ENCODE data around the gene RETSAT. TPM values are rescaled to one million over a fixed set of nuclear protein-coding genes. Genes with fewer than 3 reads are reported as not detected.
"Not testable (repeated sequence)": the region's sequence is repeated elsewhere in the genome, so short reads cannot be mapped to it uniquely, and the experiment has no call there.

The RETSAT gene
- total RNA-seq, 1 donor from 2014 or later: 38.2 TPM

DNA sequence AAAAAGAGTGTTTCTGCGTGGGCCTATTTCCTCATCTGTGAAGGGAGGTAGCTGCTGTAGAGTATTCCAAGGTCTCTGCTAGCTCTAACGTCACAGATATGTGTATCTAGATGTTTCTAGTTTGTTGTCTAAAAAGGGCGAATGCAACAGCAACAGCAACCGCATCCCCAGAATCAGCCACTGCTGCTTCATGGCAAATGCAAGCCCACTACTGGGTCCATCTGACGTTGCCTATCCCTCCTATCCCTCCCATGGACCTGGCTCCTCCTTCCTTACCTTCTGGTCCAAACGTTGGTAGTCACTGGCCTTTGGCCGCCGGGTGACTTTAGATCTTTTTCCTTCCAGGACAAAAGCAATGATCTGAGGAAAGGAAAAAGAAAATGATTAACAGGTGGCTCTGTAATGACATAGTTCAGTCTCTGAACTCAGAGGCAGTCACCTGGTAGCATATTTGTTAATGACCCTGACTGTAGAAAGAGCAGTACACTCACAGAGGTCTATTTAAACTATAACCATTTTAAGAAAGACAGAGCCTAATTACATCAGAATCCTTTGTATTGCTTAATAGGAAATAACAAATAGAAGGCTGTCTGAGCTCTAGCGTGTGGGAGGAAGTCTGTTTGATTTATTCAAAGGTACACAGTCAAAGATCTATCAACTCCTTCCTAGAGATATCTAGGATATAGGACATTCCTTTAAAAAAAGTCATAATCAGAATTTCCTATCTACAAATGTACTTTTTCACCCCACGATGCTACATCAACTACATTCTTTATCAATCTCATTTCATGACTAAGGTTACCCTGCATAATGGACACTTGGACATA, 29.5 kb downstream of the RETSAT start:
- H3K36me3 ChIP-seq (ENCODE audit: insufficient read depth, low read length): peaks cover 43% of the 10 kb centered on the region
- no peak overlapping the region for H2AFZ ChIP-seq (ENCODE audit: low read depth, low read length)
- H3K9me3 ChIP-seq (ENCODE audit: insufficient read depth, low read depth, low read length): no peaks in the 10 kb centered on the region
- H3K27ac ChIP-seq (ENCODE audit: low read depth, low read length): no peak overlapping the region
- no peaks in the 10 kb centered on the region for H3K27me3 Mint-ChIP-seq (ENCODE audit: low read depth, unreplicated experiment)
- FAIRE-seq (no peak), DNase-seq (ENCODE audit: low read depth) (no peak)
- H3K4me1 Mint-ChIP-seq (ENCODE audit: low read depth, unreplicated experiment): peaks cover 25% of the 10 kb centered on the region
- peaks cover 71% of the 10 kb centered on the region for H4K20me1 ChIP-seq (ENCODE audit: insufficient read depth, low read length)
- H3K4me2 ChIP-seq (ENCODE audit: low read length): peak overlapping the region; percentile 89
- H3K4me3 Mint-ChIP-seq (ENCODE audit: unreplicated experiment): peak overlapping the region; percentile 99
- peaks cover 28% of the 10 kb centered on the region for H3K36me3 Mint-ChIP-seq (ENCODE audit: low read depth, unreplicated experiment)
- peak overlapping the region; percentile 97 for H3K9ac ChIP-seq (ENCODE audit: low read length)
- no peak overlapping the region for H3K27ac Mint-ChIP-seq (ENCODE audit: unreplicated experiment)
- peaks cover 11% of the 10 kb centered on the region for H3K4me1 ChIP-seq (ENCODE audit: insufficient read depth, low read length)
- no peaks in the 10 kb centered on the region for H3K9me3 Mint-ChIP-seq (ENCODE audit: unreplicated experiment)
- peaks cover 73% of the 10 kb centered on the region for H3K79me2 ChIP-seq (ENCODE audit: insufficient read depth, low read length)
- H3K4me3 ChIP-seq (ENCODE audit: insufficient read depth, low read depth, low read length): peak overlapping the region; percentile 75
- H3K27me3 ChIP-seq (ENCODE audit: insufficient read depth, low read length): no peaks in the 10 kb centered on the region
- no peak for TF ChIP-seq EZH2 (IDR thresholded peaks at IDR 0.05; ENCODE audit: insufficient read depth, low read length)
- TF ChIP-seq, protein P1, sequence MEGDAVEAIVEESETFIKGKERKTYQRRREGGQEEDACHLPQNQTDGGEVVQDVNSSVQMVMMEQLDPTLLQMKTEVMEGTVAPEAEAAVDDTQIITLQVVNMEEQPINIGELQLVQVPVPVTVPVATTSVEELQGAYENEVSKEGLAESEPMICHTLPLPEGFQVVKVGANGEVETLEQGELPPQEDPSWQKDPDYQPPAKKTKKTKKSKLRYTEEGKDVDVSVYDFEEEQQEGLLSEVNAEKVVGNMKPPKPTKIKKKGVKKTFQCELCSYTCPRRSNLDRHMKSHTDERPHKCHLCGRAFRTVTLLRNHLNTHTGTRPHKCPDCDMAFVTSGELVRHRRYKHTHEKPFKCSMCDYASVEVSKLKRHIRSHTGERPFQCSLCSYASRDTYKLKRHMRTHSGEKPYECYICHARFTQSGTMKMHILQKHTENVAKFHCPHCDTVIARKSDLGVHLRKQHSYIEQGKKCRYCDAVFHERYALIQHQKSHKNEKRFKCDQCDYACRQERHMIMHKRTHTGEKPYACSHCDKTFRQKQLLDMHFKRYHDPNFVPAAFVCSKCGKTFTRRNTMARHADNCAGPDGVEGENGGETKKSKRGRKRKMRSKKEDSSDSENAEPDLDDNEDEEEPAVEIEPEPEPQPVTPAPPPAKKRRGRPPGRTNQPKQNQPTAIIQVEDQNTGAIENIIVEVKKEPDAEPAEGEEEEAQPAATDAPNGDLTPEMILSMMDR (IDR thresholded peaks at IDR 0.05; ENCODE audit: insufficient read depth, low read depth, low read length): no peak

DNA sequence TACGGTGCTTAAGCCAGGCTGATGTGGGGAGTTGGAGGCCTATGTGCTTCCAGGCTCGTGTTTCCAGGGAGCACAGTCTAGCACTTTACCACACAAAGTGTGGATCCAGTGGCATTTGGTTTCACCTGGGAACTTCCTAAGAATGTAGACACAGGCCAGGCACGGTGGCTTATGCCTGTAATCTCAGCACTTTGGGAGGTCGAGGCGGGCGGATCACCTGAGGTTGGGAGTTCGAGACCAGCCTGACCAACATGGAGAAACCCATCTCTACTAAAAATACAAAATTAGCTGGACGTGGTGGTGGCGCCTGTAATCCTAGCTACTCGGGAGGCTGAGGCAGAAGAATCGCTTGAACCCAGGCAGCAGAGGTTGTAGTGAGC, 30.4 kb downstream of the RETSAT start:
- Mint-ChIP-seq H3K4me1 (ENCODE audit: low read depth, unreplicated experiment) (peaks cover 26% of the 10 kb centered on the region), H3K36me3 (ENCODE audit: low read depth, unreplicated experiment) (peaks cover 31% of the 10 kb centered on the region), H3K4me3 (ENCODE audit: unreplicated experiment) (peak overlapping the region; percentile 40)
- Histone ChIP-seq H3K36me3 (ENCODE audit: insufficient read depth, low read length) (peaks cover 45% of the 10 kb centered on the region), H3K79me2 (ENCODE audit: insufficient read depth, low read length) (peaks cover 79% of the 10 kb centered on the region), H4K20me1 (ENCODE audit: insufficient read depth, low read length) (peaks cover 78% of the 10 kb centered on the region), H3K4me1 (ENCODE audit: insufficient read depth, low read length) (peaks cover 11% of the 10 kb centered on the region)
- not testable (repeated sequence) for H3K9me3 ChIP-seq (ENCODE audit: insufficient read depth, low read depth, low read length); H3K27me3 Mint-ChIP-seq (ENCODE audit: low read depth, unreplicated experiment); H3K9ac ChIP-seq (ENCODE audit: low read length); H3K4me2 ChIP-seq (ENCODE audit: low read length); H3K4me3 ChIP-seq (ENCODE audit: insufficient read depth, low read depth, low read length); H3K27ac Mint-ChIP-seq (ENCODE audit: unreplicated experiment); FAIRE-seq; H3K27ac ChIP-seq (ENCODE audit: low read depth, low read length); H3K9me3 Mint-ChIP-seq (ENCODE audit: unreplicated experiment); H2AFZ ChIP-seq (ENCODE audit: low read depth, low read length); H3K27me3 ChIP-seq (ENCODE audit: insufficient read depth, low read length); DNase-seq (ENCODE audit: low read depth)

DNA sequence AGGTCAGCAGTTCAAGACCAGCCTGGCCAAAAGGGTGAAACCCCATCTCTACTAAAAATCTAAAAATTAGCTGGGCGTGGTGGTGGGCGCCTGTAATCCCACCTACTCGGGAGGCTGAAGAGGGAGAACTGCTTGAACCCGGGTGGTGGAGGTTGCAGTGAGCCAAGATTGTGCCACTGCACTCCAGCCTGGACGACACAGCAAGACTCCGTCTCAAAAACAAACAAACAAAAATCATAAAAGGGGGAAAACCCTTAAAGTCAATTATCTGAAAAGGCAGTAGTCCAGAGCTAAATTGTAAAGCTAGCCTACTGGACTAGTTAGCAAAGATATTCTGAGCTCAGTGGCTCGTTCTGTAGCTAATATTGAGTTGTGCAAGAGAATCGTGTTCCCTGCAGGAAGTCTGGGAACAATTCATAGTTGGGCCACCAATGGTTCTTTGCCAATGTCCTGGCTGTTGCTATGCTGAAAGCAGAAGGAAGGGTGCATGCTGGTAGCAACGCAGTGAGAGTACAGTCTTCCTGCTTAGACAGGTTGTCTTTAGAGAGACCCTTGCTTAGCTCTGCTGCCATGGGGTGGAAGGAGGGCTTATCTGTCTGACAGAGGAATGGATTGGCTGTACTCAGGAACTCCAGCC, 30.9 kb downstream of the RETSAT start:
- no peak overlapping the region for H2AFZ ChIP-seq (ENCODE audit: low read depth, low read length)
- H3K4me3 ChIP-seq (ENCODE audit: insufficient read depth, low read depth, low read length): no peak overlapping the region
- no peaks in the 10 kb centered on the region for H3K9me3 ChIP-seq (ENCODE audit: insufficient read depth, low read depth, low read length)
- peaks cover 50% of the 10 kb centered on the region for H3K36me3 ChIP-seq (ENCODE audit: insufficient read depth, low read length)
- no peaks in the 10 kb centered on the region for H3K27me3 ChIP-seq (ENCODE audit: insufficient read depth, low read length)
- peaks cover 83% of the 10 kb centered on the region for H4K20me1 ChIP-seq (ENCODE audit: insufficient read depth, low read length)
- H3K79me2 ChIP-seq (ENCODE audit: insufficient read depth, low read length): peaks cover 84% of the 10 kb centered on the region
- Mint-ChIP-seq H3K27me3 (ENCODE audit: low read depth, unreplicated experiment) (no peaks in the 10 kb centered on the region), H3K27ac (ENCODE audit: unreplicated experiment) (no peak overlapping the region), H3K9me3 (ENCODE audit: unreplicated experiment) (no peaks in the 10 kb centered on the region), H3K4me1 (ENCODE audit: low read depth, unreplicated experiment) (peaks cover 27% of the 10 kb centered on the region), H3K4me3 (ENCODE audit: unreplicated experiment) (no peak overlapping the region), H3K36me3 (ENCODE audit: low read depth, unreplicated experiment) (peaks cover 35% of the 10 kb centered on the region)
- H3K4me2 ChIP-seq (ENCODE audit: low read length): no peak overlapping the region
- no peak for DNase-seq (ENCODE audit: low read depth)
- H3K4me1 ChIP-seq (ENCODE audit: insufficient read depth, low read length): peaks cover 11% of the 10 kb centered on the region
- no peak for FAIRE-seq
- no peak overlapping the region for H3K27ac ChIP-seq (ENCODE audit: low read depth, low read length)
- TF ChIP-seq, protein P1 (IDR thresholded peaks at IDR 0.05; ENCODE audit: insufficient read depth, low read depth, low read length): no peak
- TF ChIP-seq EZH2 (IDR thresholded peaks at IDR 0.05; ENCODE audit: insufficient read depth, low read length): no peak
- no peak overlapping the region for H3K9ac ChIP-seq (ENCODE audit: low read length)

Data from astrocyte (in vitro differentiated cells and primary cell).